Hippocampal formation (tissue), 2 donors: ENCODE results near the gene PLEKHA6.

ENCODE experiments used
- DNase-seq, 2 donors: peaks; one replicate each; lab custom pipeline; 2025; lab: John Stamatoyannopoulos, UW

Gene PLEKHA6

DNA sequence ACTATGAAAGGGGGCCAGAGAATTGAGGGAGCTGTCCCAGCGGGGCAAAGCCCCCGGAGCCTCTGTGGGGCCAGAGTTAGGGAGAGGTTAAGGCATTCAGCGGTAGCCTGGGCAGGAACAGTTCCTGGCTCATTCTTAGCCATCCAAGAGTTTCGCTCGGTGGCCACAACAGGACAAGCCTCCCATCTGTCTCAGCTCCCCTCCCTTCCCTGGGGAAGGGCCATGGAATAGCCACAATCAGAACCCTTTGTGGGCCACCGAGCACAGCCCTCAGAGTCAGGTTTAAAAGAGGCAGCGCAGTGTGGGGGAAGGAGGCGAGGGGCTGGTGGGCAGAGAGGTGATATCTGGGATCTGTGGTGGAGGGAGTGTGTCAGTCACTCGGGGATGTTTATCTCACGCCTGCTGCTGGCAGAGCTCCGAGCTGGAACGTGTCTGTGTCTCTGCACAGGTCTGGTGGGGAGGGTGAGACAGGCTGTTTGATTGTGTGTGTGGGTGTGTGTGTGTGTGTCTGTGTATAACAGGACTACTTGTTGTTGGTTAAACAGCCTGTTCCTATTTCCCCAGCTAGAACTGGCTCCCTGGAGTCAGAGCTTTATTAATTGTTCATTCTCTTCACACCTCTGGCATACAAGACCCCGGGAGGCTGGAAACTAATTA, 96.3 kb downstream of the PLEKHA6 start:
- DNase-seq = peak in 1 of 2 donors; percentile 38

GRCh38 chr1:204262506-204263253, 97.0 kb downstream of the PLEKHA6 start:
- no peak for DNase-seq

DNA sequence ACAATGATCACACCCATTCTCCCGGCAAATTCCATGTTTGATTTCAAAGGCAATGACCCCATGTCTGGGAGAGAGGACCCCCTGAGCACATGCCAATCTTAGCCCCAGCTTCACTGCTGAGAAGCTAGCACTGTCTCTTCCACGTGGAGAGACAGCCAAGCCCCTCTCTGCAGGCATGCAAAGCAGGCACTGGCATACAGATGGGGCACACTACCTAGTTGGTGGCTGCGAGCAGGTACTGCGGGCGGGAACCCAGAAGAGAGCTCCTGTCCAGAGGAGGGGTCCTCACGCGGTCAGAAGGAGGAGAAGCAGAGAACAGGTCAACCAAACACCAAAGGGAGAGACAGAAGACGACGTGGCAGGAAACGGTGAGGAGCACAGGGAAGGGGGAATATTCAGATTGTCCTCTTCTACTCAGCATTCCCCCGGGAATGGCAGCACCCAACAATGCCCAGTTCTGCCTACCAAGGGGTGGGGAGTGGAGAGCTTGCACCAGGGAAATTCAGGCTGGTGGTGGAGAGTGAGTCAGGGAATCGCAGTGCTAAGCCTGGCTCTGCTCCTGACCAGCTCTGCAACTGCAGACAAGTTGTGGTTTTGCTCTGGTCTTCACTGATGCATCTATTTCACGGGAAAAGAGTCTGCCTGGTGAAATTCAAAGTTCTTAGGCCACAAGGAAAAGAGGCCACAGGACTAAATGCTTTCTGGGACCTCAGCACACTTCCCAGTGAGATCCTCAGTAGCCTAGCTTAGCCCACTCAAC, 97.8 kb downstream of the PLEKHA6 start:
- DNase-seq = no peak

GRCh38 chr1:204261266-204261665, 98.5 kb downstream of the PLEKHA6 start:
- no peak for DNase-seq

DNA sequence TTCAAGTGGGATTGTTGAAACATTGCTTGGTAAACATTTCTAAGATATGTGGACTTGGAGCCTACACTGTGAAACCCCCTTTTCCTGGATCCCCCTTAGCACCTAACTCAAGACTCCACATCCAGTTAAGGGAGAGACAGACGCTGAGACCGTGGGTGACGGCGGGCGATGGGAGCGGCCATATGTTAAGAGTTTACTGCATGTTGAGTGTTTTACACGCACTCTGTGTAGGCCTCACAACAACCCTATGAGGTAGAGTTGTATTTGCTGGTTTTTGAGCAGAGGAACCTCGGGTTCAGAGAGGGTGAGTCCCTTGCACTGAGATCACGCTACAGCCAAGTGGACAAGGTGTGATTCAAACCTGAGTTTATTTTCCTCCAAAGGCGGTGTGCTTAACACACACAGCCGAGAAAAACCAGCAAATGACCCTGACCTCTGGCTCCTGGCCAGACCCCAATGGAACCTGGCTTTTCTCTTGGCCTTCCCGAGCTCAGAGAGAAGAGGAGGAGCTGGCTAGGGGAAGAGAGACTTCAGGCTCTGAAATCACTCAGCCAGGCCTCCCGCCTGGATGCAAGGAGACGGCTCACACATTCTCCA, 99.0 kb downstream of the PLEKHA6 start:
- no peak for DNase-seq

- no peak for DNase-seq
Measured at GRCh38 chr1:204259782-204260181, 99.9 kb downstream of the PLEKHA6 start.

- no peak for DNase-seq
Measured at GRCh38 chr1:204259196-204259595, 100.5 kb downstream of the PLEKHA6 start.

GRCh38 chr1:204258213-204259115, 101.3 kb downstream of the PLEKHA6 start:
- peak; percentile 36 to 58 for DNase-seq

DNA sequence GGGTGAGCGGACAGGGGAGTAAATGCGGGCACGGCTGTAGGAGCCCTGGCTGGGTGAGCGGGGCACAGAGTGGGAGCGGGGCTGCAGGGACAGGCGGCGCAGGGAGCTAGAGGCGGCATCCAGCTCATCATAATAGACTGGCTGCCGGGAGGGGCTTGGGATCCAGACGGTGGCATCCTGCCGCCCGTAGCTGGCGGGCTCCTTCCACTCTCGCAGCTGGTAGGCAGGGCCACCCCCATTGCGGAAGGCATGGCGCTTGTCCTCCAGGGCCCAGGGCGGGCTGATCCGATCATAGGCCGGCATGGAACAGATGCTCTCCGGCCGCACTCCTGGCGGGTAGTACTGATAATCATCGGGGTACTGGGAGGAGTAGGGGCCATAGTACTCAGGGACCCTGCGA, 102.3 kb downstream of the PLEKHA6 start:
- DNase-seq = no peak

DNA sequence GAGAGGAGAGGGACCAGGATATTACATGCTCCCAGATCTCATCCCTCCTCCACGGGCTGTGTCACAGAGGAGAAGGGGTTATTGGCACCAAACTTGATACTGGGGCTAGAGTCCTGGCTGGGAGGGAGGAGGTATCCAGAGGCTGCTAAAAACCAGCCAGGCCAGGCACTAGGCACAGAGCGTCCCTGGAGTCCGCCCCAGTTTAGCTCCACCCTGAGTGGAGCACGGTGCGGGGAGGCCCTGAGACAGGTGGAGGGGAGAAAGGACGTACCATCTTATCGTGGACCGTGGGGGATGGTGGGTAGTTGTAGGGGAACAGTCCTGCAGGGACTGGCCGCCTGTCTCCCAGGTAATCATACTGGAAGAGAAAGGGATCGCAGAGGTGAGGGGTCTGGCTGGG, 103.2 kb downstream of the PLEKHA6 start:
- no peak for DNase-seq

GRCh38 chr1:204255966-204256365, 103.8 kb downstream of the PLEKHA6 start:
- no peak for DNase-seq

DNA sequence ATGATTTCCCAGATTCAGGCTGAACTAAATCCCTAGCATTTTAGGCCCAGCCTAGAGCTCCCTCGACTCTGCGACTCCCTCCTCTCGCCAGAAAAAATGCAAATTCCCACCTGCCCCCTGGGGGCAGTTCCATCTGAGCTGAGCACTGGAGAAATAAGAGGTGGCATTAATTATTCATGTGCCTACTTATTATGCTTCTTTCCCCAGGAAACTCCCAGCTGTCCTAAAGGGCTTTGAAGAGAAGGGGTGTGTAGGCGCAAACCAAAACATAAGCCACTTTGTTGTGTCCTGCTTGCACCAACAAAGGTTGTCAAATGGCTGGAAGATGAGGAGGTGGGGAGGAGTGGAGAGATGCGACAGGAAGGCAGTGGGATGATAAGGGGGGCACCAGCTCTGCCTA, 104.5 kb downstream of the PLEKHA6 start:
- no peak for DNase-seq

DNA sequence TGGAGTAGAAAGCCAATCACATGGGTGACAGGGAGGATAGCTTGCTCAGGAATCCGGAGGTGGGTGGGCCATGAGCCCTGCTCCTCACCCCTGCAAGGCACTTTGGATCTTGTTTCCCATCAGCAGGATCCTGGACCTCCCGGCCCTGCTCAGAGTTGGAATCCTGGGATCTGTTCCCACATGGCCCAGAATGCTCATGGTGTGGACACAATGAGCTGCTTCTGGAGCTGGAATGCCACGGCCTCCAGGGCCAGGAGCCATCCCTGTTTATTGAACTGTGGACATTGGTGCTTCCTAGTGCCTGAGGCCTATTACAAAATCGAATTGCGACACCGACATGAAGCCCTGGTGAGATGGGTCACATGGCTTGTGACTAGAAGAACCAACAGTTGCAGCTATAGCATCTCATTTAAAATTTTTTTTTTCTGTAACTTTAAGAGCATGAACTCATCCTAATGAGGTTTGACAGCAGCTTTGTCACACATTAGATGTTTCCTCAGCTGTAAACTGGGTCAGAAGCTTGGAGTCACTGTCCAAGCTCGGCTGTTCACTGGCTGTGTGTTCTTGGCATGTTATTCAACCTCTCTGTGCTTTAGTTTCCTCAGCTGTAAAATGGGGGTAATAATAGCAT, 105.6 kb downstream of the PLEKHA6 start:
- no peak for DNase-seq

DNA sequence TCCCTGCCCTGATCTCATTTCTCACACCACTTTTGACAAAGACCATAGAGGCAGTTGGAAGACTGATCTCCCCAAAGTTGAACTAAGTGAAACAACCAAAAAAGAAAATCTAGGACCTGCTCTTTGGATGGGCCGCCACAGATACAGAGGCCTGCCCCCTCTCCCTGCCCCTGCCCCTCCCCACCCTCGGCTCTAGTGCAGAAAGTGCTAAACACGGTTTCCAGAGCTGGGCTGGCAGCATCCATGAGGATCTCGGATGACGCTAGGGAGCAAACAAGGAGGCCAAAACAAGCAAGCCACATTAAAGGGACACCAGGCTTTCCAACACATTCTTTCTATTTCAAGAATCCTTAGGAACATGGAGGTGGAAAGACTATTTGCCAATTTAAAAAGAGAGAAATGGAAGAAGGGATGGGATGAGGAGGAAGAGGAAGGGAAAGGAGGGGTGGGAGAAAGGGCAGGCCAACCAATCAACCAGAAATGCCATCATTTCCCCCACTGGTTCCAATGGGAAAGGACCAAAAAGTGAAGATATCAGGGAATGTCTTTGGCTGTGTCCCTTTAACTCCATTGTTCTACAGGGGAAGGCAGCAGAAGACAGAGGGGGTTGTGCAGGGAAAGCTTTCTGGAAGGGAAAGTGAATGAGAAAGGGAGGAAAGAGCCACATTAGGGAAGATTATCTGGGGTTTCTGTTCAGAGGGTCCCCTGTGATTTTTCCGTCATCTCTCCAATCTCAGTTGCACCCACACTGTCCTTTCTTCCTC, 107.6 kb downstream of the PLEKHA6 start:
- no peak for DNase-seq

DNA sequence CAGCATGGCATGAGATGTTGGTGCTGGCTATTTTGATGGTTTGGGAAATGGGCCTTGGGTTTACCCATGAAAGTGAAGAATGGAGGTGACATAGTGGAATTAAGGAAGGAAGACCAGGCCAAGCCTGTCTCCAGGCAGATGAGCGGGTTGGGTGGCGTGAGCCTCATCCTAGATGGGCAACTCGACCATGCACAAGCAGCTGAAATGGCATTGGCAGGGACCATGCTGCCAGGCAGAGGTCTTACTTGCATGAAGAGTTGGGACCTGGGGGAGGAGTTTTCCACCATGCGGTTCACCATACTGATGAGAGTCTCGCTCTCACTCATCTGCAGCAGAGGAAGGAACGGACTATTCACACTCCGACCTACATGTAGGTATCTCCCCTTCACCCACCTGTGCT, 108.4 kb downstream of the PLEKHA6 start:
- DNase-seq = no peak

GRCh38 chr1:204250428-204251030, 109.2 kb downstream of the PLEKHA6 start:
- DNase-seq = no peak

DNA sequence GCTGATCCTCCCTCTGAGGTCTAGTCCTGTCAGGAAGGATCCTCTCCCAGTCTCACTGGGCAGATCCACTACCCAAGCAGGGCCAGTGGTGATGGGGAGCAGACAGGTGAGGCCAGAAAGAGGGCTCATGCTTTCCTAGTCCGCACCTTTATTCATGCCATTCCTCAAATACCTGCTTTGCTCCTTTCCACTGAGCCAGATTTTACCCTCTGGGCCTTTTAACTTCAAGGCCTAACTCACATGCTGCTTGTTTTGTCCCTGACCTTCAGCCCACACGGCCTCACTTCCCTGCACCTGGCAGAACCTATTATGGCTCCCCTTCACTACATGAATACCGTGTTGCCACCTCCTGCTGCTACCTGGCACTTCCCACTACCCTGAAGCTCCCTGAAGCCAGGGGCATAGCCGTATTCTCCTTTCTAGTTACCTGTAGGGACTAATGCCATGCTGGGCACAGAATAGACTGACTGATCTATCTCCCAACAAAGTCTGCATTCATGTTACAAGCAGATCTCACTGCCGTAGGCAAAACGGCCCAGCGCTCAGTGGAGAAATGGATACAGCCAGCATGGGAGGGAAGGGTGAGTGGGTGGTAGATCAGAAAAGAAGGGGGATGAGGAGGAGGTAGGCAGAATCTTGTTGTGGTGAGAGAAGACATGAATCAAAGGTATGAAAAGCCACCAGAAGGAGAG, 109.8 kb downstream of the PLEKHA6 start:
- DNase-seq = no peak

GRCh38 chr1:204248954-204249353, 110.8 kb downstream of the PLEKHA6 start:
- no peak for DNase-seq

DNA sequence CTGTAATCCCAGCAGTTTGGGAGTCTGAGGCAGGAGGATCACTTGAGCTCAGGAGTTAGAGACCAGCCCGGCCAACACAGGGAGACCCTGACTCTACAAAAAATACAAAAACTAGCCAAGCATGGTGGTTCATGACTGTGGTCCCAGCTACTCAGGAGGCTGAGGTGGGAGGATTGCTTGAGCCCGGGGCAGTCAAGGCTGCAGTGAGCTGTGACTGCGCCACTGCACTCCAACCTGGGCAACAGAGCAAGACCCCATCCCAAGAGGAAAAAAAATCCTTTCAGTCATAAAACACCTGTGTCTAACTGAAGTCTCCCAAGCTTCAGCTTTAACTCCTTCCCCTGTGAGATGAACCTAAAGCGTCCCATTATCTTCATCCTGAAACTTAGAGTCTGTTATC, 112.9 kb downstream of the PLEKHA6 start:
- no peak for DNase-seq
